T-helper 2 cell treated with Interferon-gamma antibody and Interleukin-4, amounts not matched to agents 5 μg/mL and 100 μg/mL, for 36 hours (primary cell): Measurements from ENCODE around the gene DDAH2.
"Not testable (repeated sequence)": the region's sequence is repeated elsewhere in the genome, so short reads cannot be mapped to it uniquely, and the experiment has no call there.

Source experiments
- DNase-seq: peaks from one replicate; pipeline ENCODE4 v3.0.0; 2021; ENCODE audit warnings: low spot score
- H3K27ac Mint-ChIP-seq: one replicate; pipeline ENCODE4 v1.8.0; 2021; ENCODE audit warnings: mild to moderate bottlenecking, mixed read lengths
- H3K27me3 Mint-ChIP-seq: one replicate; pipeline ENCODE4 v1.8.0; 2021; ENCODE audit warnings: low read depth, mixed read lengths
- H3K36me3 Mint-ChIP-seq: one replicate; pipeline ENCODE4 v1.8.0; 2021; ENCODE audit warnings: low read depth, mixed read lengths
- H3K4me1 Mint-ChIP-seq: one replicate; pipeline ENCODE4 v1.8.0; 2021; ENCODE audit warnings: low read depth, mixed read lengths
- H3K4me3 Mint-ChIP-seq: one replicate; pipeline ENCODE4 v1.8.0; 2022; ENCODE audit warnings: mild to moderate bottlenecking, moderate library complexity, mixed read lengths
- H3K9me3 Mint-ChIP-seq: one replicate; pipeline ENCODE4 v1.8.0; 2021; ENCODE audit warnings: mixed read lengths

DDAH2 gene

DNA sequence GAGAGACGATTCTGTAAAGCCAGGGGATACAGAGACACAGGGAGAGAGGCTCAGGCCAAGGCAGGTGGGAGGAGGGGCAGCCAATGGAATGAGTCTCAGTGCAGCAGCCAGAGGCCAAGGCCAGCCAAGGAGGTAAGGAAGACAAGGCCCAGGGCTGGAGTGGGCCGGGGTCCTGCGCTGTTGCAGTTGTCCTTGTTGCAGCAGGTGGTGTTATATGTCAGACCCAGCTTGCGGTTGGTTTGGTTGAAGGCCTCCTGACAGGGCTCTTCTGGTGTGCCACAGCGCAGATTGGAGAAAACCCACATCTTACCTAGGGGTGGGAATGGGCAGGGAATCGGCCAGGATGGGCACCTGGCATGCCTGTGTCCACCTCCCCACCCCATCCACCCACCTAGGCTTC is 10.1 kb downstream of the DDAH2 start:
- Mint-ChIP-seq H3K27ac (no peak overlapping the region), H3K4me1 (peaks cover 7% of the 10 kb centered on the region), H3K36me3 (no peaks in the 10 kb centered on the region), H3K27me3 (peaks cover 6% of the 10 kb centered on the region), H3K4me3 (no peak overlapping the region), H3K9me3 (no peaks in the 10 kb centered on the region)
- no peak for DNase-seq

- peaks cover 9% of the 10 kb centered on the region for H3K27me3 Mint-ChIP-seq
- no peaks in the 10 kb centered on the region for H3K36me3 Mint-ChIP-seq
- no peak overlapping the region for H3K4me3 Mint-ChIP-seq
- no peak overlapping the region for H3K27ac Mint-ChIP-seq
- peaks cover 7% of the 10 kb centered on the region for H3K4me1 Mint-ChIP-seq
- DNase-seq = no peak
- no peaks in the 10 kb centered on the region for H3K9me3 Mint-ChIP-seq
Observed at GRCh38 chr6:31718265-31718664, 10.8 kb downstream of the DDAH2 start.

GRCh38 chr6:31717499-31718222 is 11.4 kb downstream of the DDAH2 start:
- peaks cover 10% of the 10 kb centered on the region for H3K27me3 Mint-ChIP-seq
- H3K27ac Mint-ChIP-seq = no peak overlapping the region
- H3K36me3 Mint-ChIP-seq = no peaks in the 10 kb centered on the region
- H3K4me1 Mint-ChIP-seq = peaks cover 5% of the 10 kb centered on the region
- H3K4me3 Mint-ChIP-seq = no peak overlapping the region
- DNase-seq = no peak
- H3K9me3 Mint-ChIP-seq = no peaks in the 10 kb centered on the region

DNA sequence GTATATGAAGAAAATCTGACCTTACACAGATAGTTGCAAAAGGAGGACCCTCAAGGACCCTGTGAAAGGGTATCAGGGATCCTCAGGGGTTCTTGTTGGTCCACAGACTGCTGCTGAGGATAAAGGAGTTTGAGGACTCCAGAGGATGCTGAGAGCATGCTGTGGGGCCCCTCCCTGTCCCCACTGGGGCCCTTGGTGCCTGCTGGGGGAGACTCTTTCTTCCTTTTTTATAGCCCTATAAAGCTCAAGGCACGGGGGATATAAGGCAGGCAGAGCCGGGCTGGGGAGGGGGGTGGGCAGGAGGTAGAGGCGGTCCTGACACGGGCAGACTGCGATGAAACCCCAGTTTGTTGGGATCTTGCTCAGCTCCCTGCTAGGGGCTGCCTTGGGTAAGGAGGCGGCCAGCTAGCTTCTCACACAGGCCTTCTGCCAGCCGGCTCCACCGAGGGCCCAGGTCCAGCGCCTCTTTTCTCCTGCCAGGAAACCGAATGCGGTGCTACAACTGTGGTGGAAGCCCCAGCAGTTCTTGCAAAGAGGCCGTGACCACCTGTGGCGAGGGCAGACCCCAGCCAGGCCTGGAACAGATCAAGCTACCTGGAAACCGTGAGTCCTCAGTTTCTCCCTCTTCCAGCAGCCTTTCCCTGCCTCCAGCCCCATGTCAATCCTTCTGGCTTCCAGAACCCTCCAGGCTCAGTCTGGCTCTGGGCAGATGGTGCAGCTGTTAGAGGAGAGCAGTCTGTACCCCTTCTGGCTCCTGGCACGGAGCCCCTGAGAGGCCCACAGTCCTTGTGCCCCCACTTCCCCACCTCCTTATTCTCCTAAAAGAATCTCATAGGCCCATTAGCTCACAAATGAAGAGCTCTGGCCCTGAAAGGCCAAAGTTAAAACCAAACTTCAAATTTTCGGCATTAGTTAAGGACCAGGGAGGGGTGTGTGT is 13.8 kb downstream of the DDAH2 start, which contains the start of gene LY6G6D:
LY6G6D (plus strand) TSS at position 327 of the 937 bp plus-strand sequence; CDS start at position 335, 8 bp downstream.
- Mint-ChIP-seq H3K36me3 (no peaks in the 10 kb centered on the region), H3K27ac (no peak within 1 kb of the TSS), H3K27me3 (peaks cover 8% of the 10 kb centered on the region), H3K4me3 (no peak within 1 kb of the TSS), H3K9me3 (no peaks in the 10 kb centered on the region), H3K4me1 (peaks cover 19% of the 10 kb centered on the region)
- DNase-seq = no peak

DNA sequence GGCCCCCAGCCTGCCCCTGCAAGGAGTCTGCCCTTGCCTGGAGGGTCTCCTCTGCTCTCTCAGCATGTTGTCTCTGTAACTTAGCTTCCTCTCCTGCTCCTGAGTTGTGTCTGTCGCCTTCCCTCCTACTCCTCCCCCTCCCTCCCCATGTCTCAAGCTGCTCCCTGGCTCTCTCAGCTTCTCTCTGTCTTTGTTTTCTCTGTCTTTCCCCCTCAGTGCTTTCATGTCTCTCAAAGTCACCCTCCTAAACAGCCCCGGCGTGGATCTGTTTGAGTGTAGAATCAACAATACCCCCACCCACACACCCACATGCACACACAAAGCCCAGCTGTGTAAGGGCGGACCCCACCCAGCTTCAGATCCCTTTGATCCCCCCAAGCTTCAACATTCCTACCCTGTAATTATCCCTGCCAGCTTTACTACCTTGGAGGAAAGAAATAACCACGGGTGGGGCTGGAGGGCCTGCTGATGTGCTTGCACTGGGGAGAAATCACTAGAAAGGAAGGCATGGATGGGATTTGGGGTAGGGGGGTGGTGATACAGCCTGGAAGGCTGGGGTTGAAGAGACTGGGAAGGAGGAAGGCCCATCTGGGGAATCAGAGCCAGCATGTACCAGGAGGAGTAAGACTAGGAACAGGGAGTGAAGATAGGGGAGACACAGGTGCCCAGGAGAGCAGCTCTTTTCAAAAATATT is 15.0 kb downstream of the DDAH2 start:
- H3K27ac Mint-ChIP-seq = no peak overlapping the region
- H3K4me3 Mint-ChIP-seq = no peak overlapping the region
- H3K4me1 Mint-ChIP-seq = peaks cover 19% of the 10 kb centered on the region
- no peaks in the 10 kb centered on the region for H3K9me3 Mint-ChIP-seq
- H3K27me3 Mint-ChIP-seq = peaks cover 8% of the 10 kb centered on the region
- no peak for DNase-seq
- H3K36me3 Mint-ChIP-seq = no peaks in the 10 kb centered on the region

DNA sequence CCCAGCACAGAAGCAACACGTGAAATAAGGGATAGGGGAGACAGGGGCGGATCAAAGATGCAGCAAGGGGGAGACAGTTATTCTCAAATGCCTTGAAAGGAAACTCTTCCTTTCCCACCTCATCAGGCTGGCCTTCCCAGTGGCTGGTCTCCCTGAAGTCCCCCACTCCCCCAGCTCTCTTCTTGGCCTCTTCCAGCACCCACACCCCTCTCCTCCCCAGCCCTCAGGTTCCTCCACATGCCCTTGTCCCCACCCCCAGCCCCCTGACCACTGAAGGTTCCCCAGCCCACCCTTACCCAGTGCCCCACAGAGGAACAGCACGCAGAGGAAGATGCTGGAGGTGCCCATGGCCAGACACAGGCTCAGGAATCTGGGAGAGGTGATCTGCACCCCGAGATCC is 15.6 kb downstream of the DDAH2 start:
- DNase-seq = no peak
- no peaks in the 10 kb centered on the region for H3K36me3 Mint-ChIP-seq
- peaks cover 16% of the 10 kb centered on the region for H3K4me1 Mint-ChIP-seq
- no peak overlapping the region for H3K4me3 Mint-ChIP-seq
- no peak overlapping the region for H3K27ac Mint-ChIP-seq
- no peaks in the 10 kb centered on the region for H3K9me3 Mint-ChIP-seq
- peaks cover 8% of the 10 kb centered on the region for H3K27me3 Mint-ChIP-seq

GRCh38 chr6:31712296-31712695 is 16.8 kb downstream of the DDAH2 start:
- DNase-seq = no peak
- no peak overlapping the region for H3K4me3 Mint-ChIP-seq
- H3K27ac Mint-ChIP-seq = no peak overlapping the region

DNA sequence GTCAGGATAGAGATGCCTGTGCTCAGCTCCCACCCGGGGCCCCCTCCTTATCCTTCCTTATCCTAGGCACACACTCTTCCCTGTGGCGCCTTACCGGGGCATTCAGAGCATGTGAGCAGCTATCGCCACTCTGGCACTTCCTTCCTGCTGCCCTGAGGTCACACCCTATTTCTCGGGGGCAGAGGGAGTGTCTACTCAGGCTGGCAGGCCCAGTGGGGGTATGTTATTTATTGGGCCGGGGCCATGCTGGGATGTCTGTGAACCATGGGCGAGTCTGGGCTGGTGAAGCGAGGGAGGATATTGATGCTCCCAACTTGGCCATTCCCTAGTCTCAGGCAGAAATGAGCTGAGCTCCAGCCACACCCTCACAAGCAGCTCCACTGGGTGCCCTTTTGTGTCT is 17.9 kb downstream of the DDAH2 start:
- Mint-ChIP-seq H3K36me3 (no peaks in the 10 kb centered on the region), H3K27ac (no peak overlapping the region), H3K9me3 (no peaks in the 10 kb centered on the region), H3K4me3 (no peak overlapping the region), H3K27me3 (peaks cover 10% of the 10 kb centered on the region), H3K4me1 (peaks cover 16% of the 10 kb centered on the region)
- no peak for DNase-seq

More at GRCh38 chr6:31712296-31712695, 16.8 kb downstream of the DDAH2 start:
- Mint-ChIP-seq H3K36me3 (no peaks in the 10 kb centered on the region), H3K27me3 (peaks cover 8% of the 10 kb centered on the region), H3K9me3 (no peaks in the 10 kb centered on the region), H3K4me1 (peaks cover 16% of the 10 kb centered on the region)

DNA sequence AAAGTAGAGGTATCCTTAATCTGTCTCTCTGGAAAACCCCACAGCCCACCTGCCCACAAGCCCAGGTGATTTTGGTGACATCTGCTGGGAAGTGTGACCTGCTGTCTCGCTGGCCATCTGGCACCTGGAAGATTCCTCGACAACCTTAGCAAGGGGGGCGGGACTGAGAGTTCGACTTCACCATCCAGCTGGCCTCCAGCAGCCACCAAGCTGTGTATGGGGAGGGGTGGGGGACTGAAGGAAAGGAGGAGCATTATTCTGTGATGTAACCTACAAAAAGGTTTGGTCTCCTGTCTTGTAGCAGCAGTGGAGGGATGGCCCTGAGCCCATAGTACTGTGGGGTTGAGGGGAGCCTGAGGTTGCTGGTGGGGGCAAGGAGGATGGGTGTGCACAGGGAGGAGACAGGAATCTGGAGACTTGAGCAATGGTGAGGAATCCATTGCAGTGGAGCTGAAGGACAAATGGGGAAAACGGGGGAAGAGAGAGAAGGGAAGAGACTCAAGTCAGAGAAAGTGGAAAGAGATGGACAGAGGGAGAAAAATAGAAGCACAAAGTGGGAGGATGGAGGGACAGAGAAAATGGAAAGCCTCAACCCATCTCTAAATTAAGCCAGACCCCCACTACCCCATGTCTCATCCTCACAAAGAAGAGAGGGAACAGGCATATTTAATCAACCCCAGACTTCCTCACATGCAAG is 18.4 kb downstream of the DDAH2 start:
- no peaks in the 10 kb centered on the region for H3K9me3 Mint-ChIP-seq
- H3K4me3 Mint-ChIP-seq = no peak overlapping the region
- no peaks in the 10 kb centered on the region for H3K36me3 Mint-ChIP-seq
- H3K27ac Mint-ChIP-seq = no peak overlapping the region
- H3K27me3 Mint-ChIP-seq = peaks cover 10% of the 10 kb centered on the region
- DNase-seq = no peak
- peaks cover 16% of the 10 kb centered on the region for H3K4me1 Mint-ChIP-seq

DNA sequence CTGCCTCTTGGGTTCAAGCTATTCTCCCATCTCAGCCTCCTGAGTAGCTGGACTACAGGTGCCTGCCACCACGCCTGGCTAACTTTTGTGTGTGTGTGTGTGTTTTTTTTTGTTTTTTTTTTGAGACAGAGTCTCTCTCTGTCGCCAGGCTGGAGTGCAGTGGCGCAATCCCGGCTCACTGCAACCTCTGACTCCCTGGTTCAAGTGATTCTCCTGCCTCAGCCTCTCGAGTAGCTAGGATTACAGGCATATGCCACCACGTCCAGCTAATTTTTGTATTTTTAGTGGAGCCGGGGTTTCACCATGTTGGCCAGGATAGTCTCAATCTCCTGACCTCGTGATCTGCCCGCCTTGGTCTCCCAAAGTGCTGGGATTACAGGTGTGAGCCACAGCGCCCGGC is 19.9 kb downstream of the DDAH2 start:
- not testable (repeated sequence) for H3K27me3 Mint-ChIP-seq, H3K4me3 Mint-ChIP-seq, DNase-seq, H3K36me3 Mint-ChIP-seq, H3K9me3 Mint-ChIP-seq, H3K27ac Mint-ChIP-seq
- peaks cover 16% of the 10 kb centered on the region for H3K4me1 Mint-ChIP-seq

DNA sequence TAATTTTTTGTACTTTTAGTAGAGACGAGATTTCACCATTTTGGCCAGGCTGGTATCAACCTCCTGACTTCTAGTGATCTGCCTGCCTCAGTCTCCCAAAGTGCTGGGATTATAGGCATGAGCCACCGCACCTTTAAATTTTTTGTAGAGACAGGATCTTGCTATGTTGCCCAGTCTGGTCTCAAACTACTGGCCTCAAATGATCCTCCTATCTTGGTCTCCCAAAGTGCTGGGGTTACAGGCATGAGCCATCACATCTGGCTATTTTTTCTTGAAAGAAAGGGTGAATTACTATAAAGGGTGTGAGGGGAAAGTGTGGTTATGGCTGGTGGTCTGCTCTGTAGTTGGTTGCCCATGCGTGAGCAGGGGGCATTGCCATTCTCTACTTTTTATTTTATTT is 20.9 kb downstream of the DDAH2 start:
- Mint-ChIP-seq H3K27ac (no peak overlapping the region), H3K4me3 (no peak overlapping the region), H3K4me1 (peaks cover 16% of the 10 kb centered on the region), H3K36me3 (no peaks in the 10 kb centered on the region), H3K27me3 (peaks cover 3% of the 10 kb centered on the region), H3K9me3 (no peaks in the 10 kb centered on the region)
- DNase-seq = no peak

GRCh38 chr6:31707701-31708100 is 21.4 kb downstream of the DDAH2 start:
- H3K27me3 Mint-ChIP-seq = peaks cover 2% of the 10 kb centered on the region
- H3K4me1 Mint-ChIP-seq = peaks cover 16% of the 10 kb centered on the region
- H3K9me3 Mint-ChIP-seq = no peaks in the 10 kb centered on the region
- no peaks in the 10 kb centered on the region for H3K36me3 Mint-ChIP-seq
- no peak overlapping the region for H3K27ac Mint-ChIP-seq
- no peak for DNase-seq
- H3K4me3 Mint-ChIP-seq = no peak overlapping the region

DNA sequence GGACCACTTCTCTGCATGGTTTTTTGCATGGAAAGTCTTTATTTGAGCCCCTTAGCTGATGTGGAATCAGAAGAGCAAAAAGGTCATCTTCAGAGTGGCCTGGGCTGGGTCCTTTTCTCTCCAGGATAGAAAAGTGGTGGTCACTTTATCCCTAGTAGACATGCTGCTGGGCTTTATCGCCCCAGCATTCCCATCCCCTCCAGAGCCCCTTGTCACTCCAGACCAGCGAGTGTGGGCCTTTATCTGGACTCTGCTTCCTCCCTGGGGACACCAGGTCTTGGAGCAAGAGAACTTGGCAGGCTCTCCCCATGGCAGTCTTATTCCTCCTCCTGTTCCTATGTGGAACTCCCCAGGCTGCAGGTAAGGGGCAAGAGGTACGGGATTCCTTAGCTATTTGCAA is 22.5 kb downstream of the DDAH2 start, which contains the start of gene LY6G6F:
LY6G6F (plus strand) TSS at position 268 of the 400 bp plus-strand sequence; CDS start at position 309, 41 bp downstream.
- Mint-ChIP-seq H3K27me3 (peaks cover 2% of the 10 kb centered on the region), H3K27ac (no peak within 1 kb of the TSS), H3K4me1 (peaks cover 16% of the 10 kb centered on the region), H3K36me3 (peaks cover 7% of the 10 kb centered on the region), H3K9me3 (no peaks in the 10 kb centered on the region), H3K4me3 (no peak within 1 kb of the TSS)
- no peak for DNase-seq
